ENCODE data around the gene MN1. TPM values are rescaled to one million over a fixed set of nuclear protein-coding genes. Genes with fewer than 3 reads are reported as not detected.
A peak's percentile ranks its signal among the peaks of the same experiment; 100 is the strongest.

The MN1 gene
- polyA plus RNA-seq, 2 of the 4 experiments (the other 2 are of a cell fraction) = 0.59 to 2.4 TPM

DNA sequence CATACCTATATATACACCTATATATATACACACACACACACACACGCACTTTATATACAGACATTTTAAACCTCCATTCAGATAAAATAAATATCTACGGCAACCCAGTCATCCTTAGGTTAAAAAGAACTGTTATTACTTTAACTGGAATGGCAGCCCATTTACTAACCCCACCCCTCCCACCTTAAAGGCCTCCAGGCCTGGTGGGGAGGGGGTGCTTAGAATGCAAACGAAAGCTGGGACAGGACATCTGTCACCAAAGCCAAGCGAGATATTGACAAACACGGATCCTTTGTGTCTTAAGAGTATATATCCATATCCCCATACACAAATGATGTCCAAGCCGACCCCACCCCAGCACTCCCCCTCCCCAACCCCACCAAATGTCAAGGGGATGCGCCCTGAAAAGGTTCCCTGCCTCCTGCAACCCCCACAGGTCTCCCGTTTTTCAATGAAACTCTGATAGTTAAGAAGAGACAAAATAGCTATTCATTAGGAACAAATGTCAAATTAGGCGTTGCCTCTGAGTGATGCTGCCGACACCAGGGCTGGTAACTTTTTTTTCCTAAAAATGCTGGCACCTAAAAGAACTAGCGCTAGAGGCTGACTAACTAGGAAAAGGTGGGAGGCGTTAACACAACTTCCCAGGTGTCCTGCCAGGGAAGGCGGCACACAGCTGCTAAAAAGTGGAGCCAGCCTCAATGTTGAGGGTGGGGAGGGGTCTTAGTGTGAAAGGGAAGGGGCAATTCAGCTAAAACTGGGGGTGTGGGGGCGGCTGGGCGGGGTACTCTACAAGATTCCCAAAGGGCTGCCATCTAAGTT is 5.6 kb downstream of the MN1 start:
- WGBS (ENCODE audit: missing lambda C conversion rate) = 79% methylated on average over 12 of the region's 15 CpGs
- CTCF ChIA-PET = interaction anchor here (0.6 to 1.1 kb wide), 2 partner anchors 18 to 390 kb away, joined by 3 read pairs; no protein-coding TSS in a partner anchor
- POLR2A ChIA-PET = no interaction called here
- Histone ChIP-seq H3K4me3 (no peak overlapping the region), H3K27ac (no peak overlapping the region), H3K9me3 (no peaks in the 10 kb centered on the region), H3K4me2 (peak overlapping the region; percentile 17; the same call in 2 of the 3 replicates), H3K4me1 (peaks cover 5% of the 10 kb centered on the region; the same call in 2 of the 3 replicates)
- ATAC-seq (no peak), DNase-seq (ENCODE audit: low read depth in 1 of 2, low spot score in 1 of 2) (no peak), FAIRE-seq (no peak)
- TF ChIP-seq FOXS1 (CRISPR knock-in tag; IDR thresholded peaks at IDR 0.05) (no peak), TFCP2L1 (CRISPR knock-in tag; IDR thresholded peaks at IDR 0.05) (no peak), NR3C1 (IDR thresholded peaks at IDR 0.05) (no peak), ESRRA (IDR thresholded peaks at IDR 0.05; ENCODE audit: borderline replicate concordance, low read length) (no peak), ATOH8 (CRISPR knock-in tag; IDR thresholded peaks at IDR 0.05; ENCODE audit: low read depth) (no peak), CHD2 (IDR thresholded peaks at IDR 0.05; ENCODE audit: low read length, partially characterized antibody) (no peak)

DNA sequence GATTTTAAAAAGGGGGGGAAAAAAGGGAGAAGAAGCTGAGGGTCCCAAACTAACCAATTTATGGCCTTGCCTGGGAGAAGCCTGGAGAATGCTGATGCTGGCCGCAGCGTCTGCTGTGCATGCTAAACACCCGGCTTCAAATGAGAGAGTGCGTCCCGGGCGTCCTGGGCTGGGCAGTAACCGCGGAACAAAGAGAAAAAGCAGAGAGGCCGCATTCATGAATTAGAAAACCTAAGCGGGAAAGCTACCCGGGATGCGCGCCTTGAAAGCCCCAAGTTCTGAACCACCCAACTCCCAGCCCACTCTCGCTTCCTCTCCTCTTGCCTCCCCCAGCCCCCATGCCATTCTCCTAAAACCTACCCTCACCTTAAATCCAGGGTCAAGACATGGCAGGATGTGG is 6.5 kb downstream of the MN1 start:
- TF ChIP-seq HOXB5 (CRISPR knock-in tag; IDR thresholded peaks at IDR 0.05) (no peak), TFCP2L1 (CRISPR knock-in tag; IDR thresholded peaks at IDR 0.05) (no peak), KDM1A (IDR thresholded peaks at IDR 0.05; ENCODE audit: low read depth) (no peak)
- no peak overlapping the region for H3K4me2 ChIP-seq
- no peak overlapping the region for H3K4me3 ChIP-seq
- no peaks in the 10 kb centered on the region for H3K9me3 ChIP-seq
- 92% methylated on average over 14 of the region's 14 CpGs for WGBS (ENCODE audit: missing lambda C conversion rate)
- POLR2A ChIA-PET = no interaction called here
- no peak for FAIRE-seq
- no peak for ATAC-seq
- DNase-seq (ENCODE audit: low read depth in 1 of 2, low spot score in 1 of 2) = no peak
- no peak overlapping the region for H3K27ac ChIP-seq
- H3K4me1 ChIP-seq = peaks cover 2% of the 10 kb centered on the region; the same call in 2 of the 3 replicates
- CTCF ChIA-PET = no interaction called here

GRCh38 chr22:27794226-27794625 is 7.3 kb downstream of the MN1 start:
- DNase-seq (ENCODE audit: low read depth in 1 of 2, low spot score in 1 of 2) = no peak
- ChIA-PET POLR2A (no interaction called here), CTCF (interaction anchor here (0.7 kb wide), 1 partner anchor 501 kb away, joined by 4 read pairs; no protein-coding TSS in a partner anchor)
- no peak for FAIRE-seq
- no peak overlapping the region for H3K27ac ChIP-seq
- no peak for ATAC-seq
- H3K4me1 ChIP-seq = no peaks in the 10 kb centered on the region
- 90% methylated on average over 5 of the region's 5 CpGs for WGBS (ENCODE audit: missing lambda C conversion rate)
- no peak overlapping the region for H3K4me2 ChIP-seq
- no peak overlapping the region for H3K4me3 ChIP-seq
- TF ChIP-seq RFX5 (IDR thresholded peaks at IDR 0.05) (no peak), BHLHE40 (IDR thresholded peaks at IDR 0.05; ENCODE audit: low read depth, low read length) (no peak), USF2 (IDR thresholded peaks at IDR 0.05) (no peak), EHF (CRISPR knock-in tag; IDR thresholded peaks at IDR 0.05) (no peak), CBX2 (IDR thresholded peaks at IDR 0.05; ENCODE audit: borderline replicate concordance, low read depth) (no peak)
- no peaks in the 10 kb centered on the region for H3K9me3 ChIP-seq

- no peak for ATAC-seq
- Histone ChIP-seq H3K27ac (no peak overlapping the region), H3K4me3 (no peak overlapping the region), H3K9me3 (no peaks in the 10 kb centered on the region), H3K4me2 (no peak overlapping the region), H3K4me1 (no peaks in the 10 kb centered on the region)
- CTCF ChIA-PET = no interaction called here
- no peak for FAIRE-seq
- POLR2A ChIA-PET = no interaction called here
- no peak for DNase-seq (ENCODE audit: low read depth in 1 of 2, low spot score in 1 of 2)
- WGBS (ENCODE audit: missing lambda C conversion rate) = 90% methylated on average over 12 of the region's 12 CpGs
- TF ChIP-seq RFX5 (IDR thresholded peaks at IDR 0.05) (no peak), ZNF302 (CRISPR knock-in tag; IDR thresholded peaks at IDR 0.05) (no peak), CHD2 (IDR thresholded peaks at IDR 0.05; ENCODE audit: low read length, partially characterized antibody) (no peak), HEYL (CRISPR knock-in tag; IDR thresholded peaks at IDR 0.05) (no peak), HOXB5 (CRISPR knock-in tag; IDR thresholded peaks at IDR 0.05) (no peak), KDM1A (IDR thresholded peaks at IDR 0.05; ENCODE audit: low read depth) (no peak), NPAS2 (CRISPR knock-in tag; IDR thresholded peaks at IDR 0.05; ENCODE audit: borderline replicate concordance) (no peak), POLR2AphosphoS2 (conservative IDR thresholded peaks at IDR 0.05; ENCODE audit: low read length) (no peak), JUNB (IDR thresholded peaks at IDR 0.05) (no peak), RCOR1 (IDR thresholded peaks at IDR 0.05; ENCODE audit: low read depth, low read length) (no peak), ZSCAN20 (CRISPR knock-in tag; IDR thresholded peaks at IDR 0.05) (no peak), GATA3 (IDR thresholded peaks at IDR 0.05; ENCODE audit: borderline replicate concordance) (no peak), CBX2 (IDR thresholded peaks at IDR 0.05; ENCODE audit: borderline replicate concordance, low read depth) (no peak), REST (IDR thresholded peaks at IDR 0.05) (no peak)
- TF ChIP-seq, protein P1, sequence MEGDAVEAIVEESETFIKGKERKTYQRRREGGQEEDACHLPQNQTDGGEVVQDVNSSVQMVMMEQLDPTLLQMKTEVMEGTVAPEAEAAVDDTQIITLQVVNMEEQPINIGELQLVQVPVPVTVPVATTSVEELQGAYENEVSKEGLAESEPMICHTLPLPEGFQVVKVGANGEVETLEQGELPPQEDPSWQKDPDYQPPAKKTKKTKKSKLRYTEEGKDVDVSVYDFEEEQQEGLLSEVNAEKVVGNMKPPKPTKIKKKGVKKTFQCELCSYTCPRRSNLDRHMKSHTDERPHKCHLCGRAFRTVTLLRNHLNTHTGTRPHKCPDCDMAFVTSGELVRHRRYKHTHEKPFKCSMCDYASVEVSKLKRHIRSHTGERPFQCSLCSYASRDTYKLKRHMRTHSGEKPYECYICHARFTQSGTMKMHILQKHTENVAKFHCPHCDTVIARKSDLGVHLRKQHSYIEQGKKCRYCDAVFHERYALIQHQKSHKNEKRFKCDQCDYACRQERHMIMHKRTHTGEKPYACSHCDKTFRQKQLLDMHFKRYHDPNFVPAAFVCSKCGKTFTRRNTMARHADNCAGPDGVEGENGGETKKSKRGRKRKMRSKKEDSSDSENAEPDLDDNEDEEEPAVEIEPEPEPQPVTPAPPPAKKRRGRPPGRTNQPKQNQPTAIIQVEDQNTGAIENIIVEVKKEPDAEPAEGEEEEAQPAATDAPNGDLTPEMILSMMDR (IDR thresholded peaks at IDR 0.05) = no peak
Measured at GRCh38 chr22:27793576-27793975, 8.0 kb downstream of the MN1 start.

All from A549 (cell line).